Endodermal cell (in vitro differentiated cells): Measurements from ENCODE around the gene SDHC. TPM values are rescaled to one million over a fixed set of nuclear protein-coding genes. Genes with fewer than 3 reads are reported as not detected.
"Not testable (repeated sequence)": the region's sequence is repeated elsewhere in the genome, so short reads cannot be mapped to it uniquely, and the experiment has no call there.

Experiments
- DNase-seq: peaks from one replicate; pipeline ENCODE4 v3.0.0-alpha.2; 2017
- H3K27ac ChIP-seq: 2 replicates; pipeline ENCODE4 v1.5.1; 2013; ENCODE audit warnings: mild to moderate bottlenecking, low read depth, low read length, moderate library complexity
- H3K27me3 ChIP-seq: 2 replicates; pipeline ENCODE4 v1.6.1; 2013; ENCODE audit warnings: mild to moderate bottlenecking, low read length, moderate library complexity; ENCODE audit not compliant: insufficient read depth, control insufficient read depth, poor library complexity, severe bottlenecking
- H3K36me3 ChIP-seq: 2 replicates; pipeline ENCODE4 v1.7.0; 2013; ENCODE audit warnings: mild to moderate bottlenecking, low read length, moderate library complexity; ENCODE audit not compliant: control insufficient read depth, insufficient read depth
- H3K4me1 ChIP-seq: one replicate; pipeline ENCODE4 v1.7.0; 2013; ENCODE audit warnings: low read length; ENCODE audit not compliant: control insufficient read depth, insufficient read depth
- H3K4me3 ChIP-seq: 2 replicates; pipeline ENCODE4 v1.5.1; 2013; ENCODE audit warnings: mild to moderate bottlenecking, low read length, moderate library complexity
- H3K9ac ChIP-seq: 2 replicates; pipeline ENCODE4 v1.6.1; 2013; ENCODE audit warnings: mild to moderate bottlenecking, low read length, moderate library complexity; ENCODE audit not compliant: poor library complexity, severe bottlenecking; ENCODE audit errors: extremely low read depth
- H3K9me3 ChIP-seq: 2 replicates; pipeline ENCODE4 v1.6.1; 2013; ENCODE audit warnings: mild to moderate bottlenecking, low read length, moderate library complexity; ENCODE audit not compliant: control insufficient read depth
- H3K27ac Mint-ChIP-seq: 2 replicates; pipeline ENCODE4 v1.8.0; 2020; ENCODE audit warnings: mixed read lengths
- H3K27me3 Mint-ChIP-seq: 2 replicates; pipeline ENCODE4 v1.8.0; 2021; ENCODE audit warnings: mild to moderate bottlenecking, mixed read lengths; ENCODE audit not compliant: insufficient read depth
- H3K36me3 Mint-ChIP-seq: 2 replicates; pipeline ENCODE4 v1.8.0; 2020; ENCODE audit warnings: low read depth, mixed read lengths
- H3K4me1 Mint-ChIP-seq: 2 replicates; pipeline ENCODE4 v1.8.0; 2020; ENCODE audit warnings: mixed read lengths
- H3K4me3 Mint-ChIP-seq: 2 replicates; pipeline ENCODE4 v1.8.0; 2020; ENCODE audit warnings: mild to moderate bottlenecking, moderate library complexity, mixed read lengths
- H3K9me3 Mint-ChIP-seq: 2 replicates; pipeline ENCODE4 v1.8.0; 2020; ENCODE audit warnings: mild to moderate bottlenecking, mixed read lengths
- CTCF ChIP-seq: fragments of 200-600 bp; sonication (generic); conservative IDR thresholded peaks from 2 replicates; pipeline ENCODE4 v1.5.0; 2021; ENCODE audit warnings: antibody characterized with exemption, mild to moderate bottlenecking
- WGBS, 2 experiments: methylation state at CpG; one replicate each; pipeline versions ENCODE4 v1.1.5 to v1.1.7; 2013; ENCODE audit warnings: missing lambda C conversion rate in 2 of 2, mixed read lengths in 1 of 2; ENCODE audit not compliant: insufficient coverage in 1 of 2, insufficient read length in 1 of 2; 5-methylcytosine and 5-hydroxymethylcytosine counted together
- total RNA-seq, 2 donors: library from RNA; stranded (reverse); fragmentation: NEBNext Ultra II Directional in 1 of 2; extraction: Animal tissue kit (Norgen Biotek cat#: 25700) in 1 of 2; gene quantifications; 2 replicates in 1 of 2; 3 replicates in 1 of 2; pipeline ENCODE4 v1.2.1, GENCODE V29; 2021

Gene SDHC
- total RNA-seq, 2 donors from 2014 or later, result 270 to 296 TPM

- no peaks in the 10 kb centered on the region for H3K4me1 ChIP-seq
- H3K27ac Mint-ChIP-seq, result peak overlapping the region; percentile 97
- H3K36me3 ChIP-seq, result no peaks in the 10 kb centered on the region
- H3K9me3 ChIP-seq, result no peaks in the 10 kb centered on the region
- peaks cover 4% of the 10 kb centered on the region for H3K4me1 Mint-ChIP-seq
- H3K4me3 Mint-ChIP-seq, result peak overlapping the region; percentile 88
- no peaks in the 10 kb centered on the region for H3K36me3 Mint-ChIP-seq
- no peak for TF ChIP-seq CTCF
- DNase-seq, result peak; percentile 98
- H3K4me3 ChIP-seq, result peak overlapping the region; percentile 94
- 0 to 1% methylated on average over 36 to 76 of the region's 79 CpGs for WGBS, 2 experiments
- peak overlapping the region; percentile 81 for H3K9ac ChIP-seq
- no peaks in the 10 kb centered on the region for H3K27me3 ChIP-seq
- peaks cover 7% of the 10 kb centered on the region for H3K27me3 Mint-ChIP-seq
- H3K9me3 Mint-ChIP-seq, result no peaks in the 10 kb centered on the region
- peak overlapping the region; percentile 64 for H3K27ac ChIP-seq
Observed at GRCh38 chr1:161389691-161390558, 75.7 kb downstream of the SDHC start.

- H3K27me3 Mint-ChIP-seq, result peaks cover 7% of the 10 kb centered on the region
- Histone ChIP-seq H3K4me3 (peak overlapping the region; percentile 90), H3K36me3 (no peaks in the 10 kb centered on the region), H3K27ac (no peak overlapping the region), H3K9me3 (no peaks in the 10 kb centered on the region), H3K27me3 (no peaks in the 10 kb centered on the region), H3K4me1 (no peaks in the 10 kb centered on the region), H3K9ac (peak overlapping the region; percentile 62)
- peak overlapping the region; percentile 93 for H3K27ac Mint-ChIP-seq
- no peaks in the 10 kb centered on the region for H3K36me3 Mint-ChIP-seq
- H3K4me1 Mint-ChIP-seq, result peaks cover 4% of the 10 kb centered on the region
- 12% methylated on average over 13 of the region's 13 CpGs; no CpG with 5 or more reads in 1 of the 2 experiments for WGBS, 2 experiments
- no peaks in the 10 kb centered on the region for H3K9me3 Mint-ChIP-seq
- DNase-seq, result no peak
- H3K4me3 Mint-ChIP-seq, result peak overlapping the region; percentile 88
- TF ChIP-seq CTCF, result no peak
Observed at GRCh38 chr1:161390559-161390858, 76.3 kb downstream of the SDHC start.

GRCh38 chr1:161391136-161391535 lies 77.0 kb downstream of the SDHC start:
- not testable (repeated sequence) for H3K4me1 Mint-ChIP-seq, H3K27me3 Mint-ChIP-seq, H3K4me1 ChIP-seq, H3K36me3 ChIP-seq, H3K27me3 ChIP-seq, DNase-seq, H3K9ac ChIP-seq, H3K27ac ChIP-seq, H3K27ac Mint-ChIP-seq, H3K9me3 Mint-ChIP-seq, H3K9me3 ChIP-seq, H3K36me3 Mint-ChIP-seq
- peak overlapping the region; percentile 90 for H3K4me3 ChIP-seq
- peak overlapping the region; percentile 88 for H3K4me3 Mint-ChIP-seq
- WGBS, 2 experiments, result 91 to 98% methylated on average over 5 to 7 of the region's 7 CpGs
